Myometrial cell (primary cell): Measurements from ENCODE around the gene ZIC5. TPM values are rescaled to one million over a fixed set of nuclear protein-coding genes. Genes with fewer than 3 reads are reported as not detected.

ENCODE experiments used
- total RNA-seq: library from RNA; depleted of rRNA; stranded (reverse); fragments of >200 nt; gene quantifications from 2 replicates; pipeline ENCODE4 v1.2.3, GENCODE V29; 2015

ZIC5 gene
- total RNA-seq, result not detected in 2 replicates

DNA sequence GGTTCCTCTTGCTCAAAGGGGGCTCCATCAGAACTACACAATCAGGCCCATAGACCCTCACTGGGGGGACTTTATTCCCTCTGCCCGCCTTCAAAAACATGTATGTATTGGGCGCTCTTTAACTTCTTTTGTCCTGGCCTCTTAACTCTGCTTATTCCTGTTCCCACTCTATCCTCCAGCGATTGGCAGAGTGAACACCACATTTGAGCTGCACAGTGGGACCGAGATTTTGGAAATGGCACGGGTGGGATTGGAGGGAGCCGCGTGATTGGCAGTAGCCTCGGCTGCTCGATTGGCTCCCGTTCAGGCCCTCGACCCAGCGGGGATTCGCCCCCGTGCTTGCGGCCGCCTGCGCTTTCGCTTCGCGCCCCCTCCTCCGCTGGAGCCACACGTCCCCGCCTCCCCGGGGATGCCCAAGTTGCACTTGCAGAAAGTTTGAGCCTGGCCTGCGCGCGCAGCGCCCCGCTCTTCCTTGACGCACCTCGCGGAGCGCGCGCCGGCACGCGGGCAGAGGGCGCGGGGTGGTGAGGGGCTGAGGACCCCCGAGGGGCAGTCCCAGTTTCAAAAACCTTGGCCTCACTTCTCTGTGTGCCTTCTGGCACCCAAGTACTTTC, at the start of gene ZIC5:
Gene ZIC5, minus strand, starts transcription at position 192 of the 614 bp plus-strand sequence. Its CDS starts 164 bp downstream, at position 28.

DNA sequence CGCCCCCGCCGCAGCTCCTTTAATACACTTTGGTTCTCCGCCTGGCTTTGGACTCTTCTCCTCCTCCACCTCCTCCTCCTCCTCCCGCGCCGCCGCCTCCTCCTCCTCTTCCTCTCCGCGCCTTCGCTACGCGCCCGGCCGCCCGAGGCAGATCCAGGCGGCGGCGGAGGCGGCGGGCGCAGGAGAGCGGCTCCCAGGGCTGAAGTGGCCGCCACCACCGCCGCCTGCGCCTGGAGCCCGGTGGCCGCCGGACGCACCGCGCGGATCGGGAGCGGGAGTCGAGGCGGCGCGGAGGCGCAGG, 10.1 kb upstream of the ZIC5 start, which contains the start of gene ZIC2:
Gene ZIC2, plus strand, starts transcription at position 50 of the 301 bp plus-strand sequence. CDS start 281 bp downstream, outside the sequence.

Other genes with a start within 250 kb of the ZIC5 start
- 0.18 TPM in 1 of 2 replicates, not detected in the other for gene ZIC2, start 10.0 kb upstream of the ZIC5 start, total RNA-seq
- 9.6 and 29.4 TPM in 2 replicates for gene PCCA, start 117.3 kb upstream of the ZIC5 start, total RNA-seq